Measurements from ENCODE around the gene SCRN1.

DNA sequence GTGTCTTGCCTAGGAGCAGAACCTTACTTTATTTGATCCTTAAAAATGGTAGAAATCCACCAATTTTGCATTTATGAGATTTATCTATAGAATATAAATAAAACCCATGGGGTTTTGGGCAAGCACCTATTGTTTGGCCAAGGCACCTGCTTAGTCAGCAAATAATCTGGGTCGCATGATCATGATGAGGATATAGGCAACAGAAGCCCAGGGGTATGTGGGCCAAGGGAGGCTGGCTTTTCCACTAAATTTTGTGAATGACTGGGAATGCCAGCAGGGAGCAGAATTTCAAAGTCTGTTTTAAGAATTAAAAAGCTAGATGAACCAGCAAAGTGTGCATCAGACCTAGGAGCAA lies 17.3 kb downstream of the SCRN1 start:
- TF ChIP-seq, protein P1, sequence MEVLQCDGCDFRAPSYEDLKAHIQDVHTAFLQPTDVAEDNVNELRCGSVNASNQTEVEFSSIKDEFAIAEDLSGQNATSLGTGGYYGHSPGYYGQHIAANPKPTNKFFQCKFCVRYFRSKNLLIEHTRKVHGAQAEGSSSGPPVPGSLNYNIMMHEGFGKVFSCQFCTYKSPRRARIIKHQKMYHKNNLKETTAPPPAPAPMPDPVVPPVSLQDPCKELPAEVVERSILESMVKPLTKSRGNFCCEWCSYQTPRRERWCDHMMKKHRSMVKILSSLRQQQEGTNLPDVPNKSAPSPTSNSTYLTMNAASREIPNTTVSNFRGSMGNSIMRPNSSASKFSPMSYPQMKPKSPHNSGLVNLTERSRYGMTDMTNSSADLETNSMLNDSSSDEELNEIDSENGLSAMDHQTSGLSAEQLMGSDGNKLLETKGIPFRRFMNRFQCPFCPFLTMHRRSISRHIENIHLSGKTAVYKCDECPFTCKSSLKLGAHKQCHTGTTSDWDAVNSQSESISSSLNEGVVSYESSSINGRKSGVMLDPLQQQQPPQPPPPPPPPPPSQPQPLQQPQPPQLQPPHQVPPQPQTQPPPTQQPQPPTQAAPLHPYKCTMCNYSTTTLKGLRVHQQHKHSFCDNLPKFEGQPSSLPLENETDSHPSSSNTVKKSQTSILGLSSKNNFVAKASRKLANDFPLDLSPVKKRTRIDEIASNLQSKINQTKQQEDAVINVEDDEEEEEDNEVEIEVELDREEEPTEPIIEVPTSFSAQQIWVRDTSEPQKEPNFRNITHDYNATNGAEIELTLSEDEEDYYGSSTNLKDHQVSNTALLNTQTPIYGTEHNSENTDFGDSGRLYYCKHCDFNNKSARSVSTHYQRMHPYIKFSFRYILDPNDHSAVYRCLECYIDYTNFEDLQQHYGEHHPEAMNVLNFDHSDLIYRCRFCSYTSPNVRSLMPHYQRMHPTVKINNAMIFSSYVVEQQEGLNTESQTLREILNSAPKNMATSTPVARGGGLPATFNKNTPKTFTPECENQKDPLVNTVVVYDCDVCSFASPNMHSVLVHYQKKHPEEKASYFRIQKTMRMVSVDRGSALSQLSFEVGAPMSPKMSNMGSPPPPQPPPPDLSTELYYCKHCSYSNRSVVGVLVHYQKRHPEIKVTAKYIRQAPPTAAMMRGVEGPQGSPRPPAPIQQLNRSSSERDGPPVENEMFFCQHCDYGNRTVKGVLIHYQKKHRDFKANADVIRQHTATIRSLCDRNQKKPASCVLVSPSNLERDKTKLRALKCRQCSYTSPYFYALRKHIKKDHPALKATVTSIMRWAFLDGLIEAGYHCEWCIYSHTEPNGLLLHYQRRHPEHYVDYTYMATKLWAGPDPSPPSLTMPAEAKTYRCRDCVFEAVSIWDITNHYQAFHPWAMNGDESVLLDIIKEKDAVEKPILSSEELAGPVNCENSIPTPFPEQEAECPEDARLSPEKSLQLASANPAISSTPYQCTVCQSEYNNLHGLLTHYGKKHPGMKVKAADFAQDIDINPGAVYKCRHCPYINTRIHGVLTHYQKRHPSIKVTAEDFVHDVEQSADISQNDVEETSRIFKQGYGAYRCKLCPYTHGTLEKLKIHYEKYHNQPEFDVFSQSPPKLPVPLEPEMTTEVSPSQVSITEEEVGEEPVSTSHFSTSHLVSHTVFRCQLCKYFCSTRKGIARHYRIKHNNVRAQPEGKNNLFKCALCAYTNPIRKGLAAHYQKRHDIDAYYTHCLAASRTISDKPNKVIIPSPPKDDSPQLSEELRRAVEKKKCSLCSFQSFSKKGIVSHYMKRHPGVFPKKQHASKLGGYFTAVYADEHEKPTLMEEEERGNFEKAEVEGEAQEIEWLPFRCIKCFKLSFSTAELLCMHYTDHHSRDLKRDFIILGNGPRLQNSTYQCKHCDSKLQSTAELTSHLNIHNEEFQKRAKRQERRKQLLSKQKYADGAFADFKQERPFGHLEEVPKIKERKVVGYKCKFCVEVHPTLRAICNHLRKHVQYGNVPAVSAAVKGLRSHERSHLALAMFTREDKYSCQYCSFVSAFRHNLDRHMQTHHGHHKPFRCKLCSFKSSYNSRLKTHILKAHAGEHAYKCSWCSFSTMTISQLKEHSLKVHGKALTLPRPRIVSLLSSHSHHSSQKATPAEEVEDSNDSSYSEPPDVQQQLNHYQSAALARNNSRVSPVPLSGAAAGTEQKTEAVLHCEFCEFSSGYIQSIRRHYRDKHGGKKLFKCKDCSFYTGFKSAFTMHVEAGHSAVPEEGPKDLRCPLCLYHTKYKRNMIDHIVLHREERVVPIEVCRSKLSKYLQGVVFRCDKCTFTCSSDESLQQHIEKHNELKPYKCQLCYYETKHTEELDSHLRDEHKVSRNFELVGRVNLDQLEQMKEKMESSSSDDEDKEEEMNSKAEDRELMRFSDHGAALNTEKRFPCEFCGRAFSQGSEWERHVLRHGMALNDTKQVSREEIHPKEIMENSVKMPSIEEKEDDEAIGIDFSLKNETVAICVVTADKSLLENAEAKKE (CRISPR knock-in tag; IDR thresholded peaks at IDR 0.05): no peak
- no peak for TF ChIP-seq CTCF (conservative IDR thresholded peaks at IDR 0.05; ENCODE audit: low read depth in 2 of 2)
- TF ChIP-seq POLR2AphosphoS5 (IDR thresholded peaks at IDR 0.05; ENCODE audit: low read depth): no peak
- TF ChIP-seq REST (IDR thresholded peaks at IDR 0.05; ENCODE audit: unreplicated experiment): no peak
- TF ChIP-seq EZH2 (IDR thresholded peaks at IDR 0.05; ENCODE audit: low read depth, unreplicated experiment): no peak
- no peak for TF ChIP-seq ZNF114 (CRISPR knock-in tag; IDR thresholded peaks at IDR 0.05)
- TF ChIP-seq CREB1 (CRISPR knock-in tag; IDR thresholded peaks at IDR 0.05; ENCODE audit: low read depth): no peak
- no peak for TF ChIP-seq NANOG (IDR thresholded peaks at IDR 0.05; ENCODE audit: borderline replicate concordance)
- no peak for TF ChIP-seq ZNF331 (CRISPR knock-in tag; IDR thresholded peaks at IDR 0.05; ENCODE audit: low read depth)
- TF ChIP-seq, protein P2, sequence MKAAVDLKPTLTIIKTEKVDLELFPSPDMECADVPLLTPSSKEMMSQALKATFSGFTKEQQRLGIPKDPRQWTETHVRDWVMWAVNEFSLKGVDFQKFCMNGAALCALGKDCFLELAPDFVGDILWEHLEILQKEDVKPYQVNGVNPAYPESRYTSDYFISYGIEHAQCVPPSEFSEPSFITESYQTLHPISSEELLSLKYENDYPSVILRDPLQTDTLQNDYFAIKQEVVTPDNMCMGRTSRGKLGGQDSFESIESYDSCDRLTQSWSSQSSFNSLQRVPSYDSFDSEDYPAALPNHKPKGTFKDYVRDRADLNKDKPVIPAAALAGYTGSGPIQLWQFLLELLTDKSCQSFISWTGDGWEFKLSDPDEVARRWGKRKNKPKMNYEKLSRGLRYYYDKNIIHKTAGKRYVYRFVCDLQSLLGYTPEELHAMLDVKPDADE (IDR thresholded peaks at IDR 0.05): no peak
- TF ChIP-seq JUNB (IDR thresholded peaks at IDR 0.05; ENCODE audit: unreplicated experiment): no peak
- no peak for TF ChIP-seq EZH2phosphoT487 (IDR thresholded peaks at IDR 0.05; ENCODE audit: unreplicated experiment)

Measured in GM23338 (cell line).